Left lobe of liver (tissue), 2 donors: ENCODE results near the gene TMEM125. TPM values are rescaled to one million over a fixed set of nuclear protein-coding genes. Genes with fewer than 3 reads are reported as not detected.

Source experiments
- ATAC-seq: fragments of 200-7000 bp; cut with Tn5 transposase; one replicate; pipeline ENCODE4 v1.9.1; 2020; ENCODE audit warnings: mild to moderate bottlenecking, moderate library complexity
- DNase-seq: peaks from one replicate; pipeline ENCODE4 v3.0.0-alpha.2; 2020; ENCODE audit warnings: low spot score
- total RNA-seq: library from RNA; stranded (reverse); gene quantifications from one replicate; pipeline ENCODE4 v1.2.1, GENCODE V29; 2021
- donor health status: DM: no; HTN: no; CAD: no; lungs with moderate emphysema.
- donor health status: DM: no; HTN: yes; CAD: no.

The TMEM125 gene
- total RNA-seq, 1 donor from 2014 or later, result 0.45 TPM

DNA sequence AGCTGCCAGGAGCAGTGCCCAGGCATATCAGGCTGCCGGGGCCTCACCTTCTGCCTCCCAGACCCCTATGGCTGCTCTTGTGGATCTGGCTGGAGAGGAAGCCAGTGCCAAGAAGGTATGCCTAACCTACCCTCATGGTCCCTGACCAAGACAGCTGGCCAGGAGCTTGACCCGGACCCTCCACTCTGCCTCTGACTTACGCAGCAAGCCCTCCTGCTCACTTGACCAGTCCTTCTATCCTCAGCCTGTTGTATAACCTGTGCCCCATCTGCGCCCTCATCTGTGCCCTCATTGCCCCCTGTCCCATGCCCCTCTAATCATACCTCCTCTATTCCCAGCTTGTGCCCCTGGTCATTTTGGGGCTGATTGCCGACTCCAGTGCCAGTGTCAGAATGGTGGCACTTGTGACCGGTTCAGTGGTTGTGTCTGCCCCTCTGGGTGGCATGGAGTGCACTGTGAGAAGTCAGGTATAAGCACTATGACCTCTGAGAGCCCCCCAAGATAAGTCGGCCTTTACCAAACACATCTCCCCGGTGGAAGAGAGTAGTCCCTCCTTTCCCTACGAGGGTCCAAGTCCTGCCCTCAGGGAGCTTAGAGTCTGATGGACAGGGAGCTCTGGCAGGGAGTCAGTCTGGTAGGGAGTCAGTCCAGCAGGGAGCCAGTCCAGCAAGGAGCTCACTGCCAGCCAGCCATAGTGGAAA is 37.8 kb downstream of the TMEM125 start:
- ATAC-seq (no peak), DNase-seq (no peak)

DNA sequence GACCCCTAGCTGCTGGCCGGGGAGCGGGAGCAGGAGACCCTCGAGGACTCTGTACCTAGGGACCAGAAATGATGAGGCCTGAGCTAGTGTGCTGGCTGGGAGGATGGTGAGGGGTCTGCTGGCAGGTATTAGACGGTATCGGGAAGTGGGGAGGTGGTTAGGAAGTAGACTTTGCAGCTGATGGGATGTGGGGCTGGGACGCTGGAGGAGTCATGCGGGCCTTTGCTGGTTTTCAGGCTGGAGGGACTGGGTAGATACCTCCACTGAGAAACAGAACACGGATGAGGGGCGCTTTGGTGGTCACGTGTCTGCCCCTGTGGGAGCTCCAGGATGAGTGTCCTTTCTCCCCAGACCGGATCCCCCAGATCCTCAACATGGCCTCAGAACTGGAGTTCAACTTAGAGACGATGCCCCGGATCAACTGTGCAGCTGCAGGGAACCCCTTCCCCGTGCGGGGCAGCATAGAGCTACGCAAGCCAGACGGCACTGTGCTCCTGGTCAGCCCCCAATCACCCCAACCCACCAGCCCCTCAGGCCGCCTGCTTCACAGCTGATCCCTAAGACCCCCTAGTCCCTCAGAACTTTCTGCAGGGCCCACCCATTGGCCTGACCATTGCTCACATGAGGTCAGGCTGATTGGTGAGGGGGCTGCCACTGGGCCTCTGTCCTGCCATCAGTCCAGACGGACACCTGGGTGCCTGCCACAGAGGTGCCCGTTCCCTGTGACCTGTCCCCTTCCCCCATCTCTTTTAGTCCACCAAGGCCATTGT is 39.0 kb downstream of the TMEM125 start:
- ATAC-seq, result no peak
- DNase-seq, result no peak

DNA sequence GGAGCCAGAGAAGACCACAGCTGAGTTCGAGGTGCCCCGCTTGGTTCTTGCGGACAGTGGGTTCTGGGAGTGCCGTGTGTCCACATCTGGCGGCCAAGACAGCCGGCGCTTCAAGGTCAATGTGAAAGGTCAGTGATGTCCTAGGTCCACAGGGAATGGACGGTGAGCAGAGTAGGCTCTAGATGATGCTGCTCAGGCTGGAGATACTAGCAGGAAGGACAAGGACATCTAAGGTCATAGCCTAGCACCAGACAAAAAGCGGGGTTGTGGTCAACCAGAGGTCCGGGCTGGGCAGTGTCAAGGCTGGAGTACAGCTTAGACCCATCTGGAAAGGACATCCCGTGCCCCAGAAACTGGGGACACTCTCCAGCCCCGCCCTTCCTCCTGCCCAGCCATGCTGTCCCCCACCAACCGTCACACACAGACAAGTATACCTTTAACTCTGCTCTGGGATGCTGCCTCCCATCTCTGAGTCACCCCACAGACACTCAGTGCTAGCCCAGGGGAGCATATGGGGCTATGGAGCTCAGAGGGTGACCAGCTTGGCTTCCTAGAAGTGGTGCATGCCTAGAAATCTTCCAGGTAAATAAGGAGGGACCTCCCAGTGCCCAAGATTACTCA is 39.7 kb downstream of the TMEM125 start:
- DNase-seq (no peak), ATAC-seq (no peak)

DNA sequence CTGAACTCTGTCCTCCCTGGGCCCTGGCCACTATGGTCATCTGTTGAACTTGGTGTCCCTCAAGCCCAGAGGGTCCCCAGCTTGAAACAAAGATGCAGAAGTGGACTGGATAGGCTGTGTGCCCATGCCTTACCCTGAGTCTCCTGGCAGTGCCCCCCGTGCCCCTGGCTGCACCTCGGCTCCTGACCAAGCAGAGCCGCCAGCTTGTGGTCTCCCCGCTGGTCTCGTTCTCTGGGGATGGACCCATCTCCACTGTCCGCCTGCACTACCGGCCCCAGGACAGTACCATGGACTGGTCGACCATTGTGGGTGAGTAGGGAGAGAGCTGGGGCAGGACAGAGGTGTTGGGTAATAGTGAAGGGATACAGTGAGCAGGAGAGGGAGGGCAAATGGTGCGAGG is 41.7 kb downstream of the TMEM125 start:
- ATAC-seq (no peak), DNase-seq (no peak)

DNA sequence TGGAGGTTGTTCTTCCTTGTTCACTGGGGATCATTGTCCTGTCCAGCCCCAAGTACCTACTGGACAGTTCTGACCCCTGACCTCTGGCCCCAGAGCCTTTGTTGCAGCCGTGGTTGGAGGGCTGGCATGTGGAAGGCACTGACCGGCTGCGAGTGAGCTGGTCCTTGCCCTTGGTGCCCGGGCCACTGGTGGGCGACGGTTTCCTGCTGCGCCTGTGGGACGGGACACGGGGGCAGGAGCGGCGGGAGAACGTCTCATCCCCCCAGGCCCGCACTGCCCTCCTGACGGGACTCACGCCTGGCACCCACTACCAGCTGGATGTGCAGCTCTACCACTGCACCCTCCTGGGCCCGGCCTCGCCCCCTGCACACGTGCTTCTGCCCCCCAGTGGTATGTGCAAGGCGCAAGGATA is 42.4 kb downstream of the TMEM125 start:
- DNase-seq (peak; percentile 62), ATAC-seq (peak; percentile 61)

DNA sequence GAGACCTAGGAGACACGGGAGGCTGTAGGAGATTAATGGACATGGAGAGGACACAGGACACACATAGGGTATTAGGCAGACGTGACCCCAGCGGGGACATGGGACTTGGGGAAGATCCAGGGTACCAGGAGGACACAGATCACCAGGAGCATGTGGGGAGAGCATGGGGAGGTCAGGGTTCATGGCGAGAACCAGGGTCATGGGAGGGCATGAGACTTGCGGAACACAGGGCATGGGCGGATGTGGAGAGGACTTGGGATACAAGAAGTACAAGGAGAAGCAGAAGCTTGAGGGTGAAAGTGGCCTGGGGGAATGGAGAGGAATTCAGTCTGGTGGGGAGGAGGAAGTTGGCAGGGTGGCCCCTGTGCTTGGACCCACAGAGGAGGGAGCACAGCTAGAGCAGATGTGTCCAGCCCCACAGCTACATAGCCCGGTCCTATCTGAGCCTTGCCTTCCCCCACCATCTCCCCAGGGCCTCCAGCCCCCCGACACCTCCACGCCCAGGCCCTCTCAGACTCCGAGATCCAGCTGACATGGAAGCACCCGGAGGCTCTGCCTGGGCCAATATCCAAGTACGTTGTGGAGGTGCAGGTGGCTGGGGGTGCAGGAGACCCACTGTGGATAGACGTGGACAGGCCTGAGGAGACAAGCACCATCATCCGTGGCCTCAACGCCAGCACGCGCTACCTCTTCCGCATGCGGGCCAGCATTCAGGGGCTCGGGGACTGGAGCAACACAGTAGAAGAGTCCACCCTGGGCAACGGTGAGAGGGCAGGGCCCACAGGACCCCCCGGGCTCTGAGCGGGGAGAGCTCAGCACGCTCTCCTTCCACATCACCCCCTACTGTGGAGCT is 43.1 kb downstream of the TMEM125 start:
- peak; percentile 84 for ATAC-seq

DNA sequence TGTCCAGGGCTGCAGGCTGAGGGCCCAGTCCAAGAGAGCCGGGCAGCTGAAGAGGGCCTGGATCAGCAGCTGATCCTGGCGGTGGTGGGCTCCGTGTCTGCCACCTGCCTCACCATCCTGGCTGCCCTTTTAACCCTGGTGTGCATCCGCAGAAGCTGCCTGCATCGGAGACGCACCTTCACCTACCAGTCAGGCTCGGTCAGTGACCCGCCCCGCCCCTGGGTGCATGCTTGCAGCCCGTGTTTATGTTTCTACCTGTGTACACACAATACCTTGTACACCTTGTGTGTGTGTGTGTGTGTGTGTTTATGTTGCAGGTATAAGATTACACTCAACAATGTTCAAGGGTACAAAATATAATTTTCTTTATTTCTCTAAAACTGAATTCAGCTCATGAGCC is 44.0 kb downstream of the TMEM125 start:
- ATAC-seq, result peak; percentile 73
- DNase-seq, result peak; percentile 90

More for the DNA sequence above, 43.1 kb downstream of the TMEM125 start:
- DNase-seq, result peak; percentile 93

DNA sequence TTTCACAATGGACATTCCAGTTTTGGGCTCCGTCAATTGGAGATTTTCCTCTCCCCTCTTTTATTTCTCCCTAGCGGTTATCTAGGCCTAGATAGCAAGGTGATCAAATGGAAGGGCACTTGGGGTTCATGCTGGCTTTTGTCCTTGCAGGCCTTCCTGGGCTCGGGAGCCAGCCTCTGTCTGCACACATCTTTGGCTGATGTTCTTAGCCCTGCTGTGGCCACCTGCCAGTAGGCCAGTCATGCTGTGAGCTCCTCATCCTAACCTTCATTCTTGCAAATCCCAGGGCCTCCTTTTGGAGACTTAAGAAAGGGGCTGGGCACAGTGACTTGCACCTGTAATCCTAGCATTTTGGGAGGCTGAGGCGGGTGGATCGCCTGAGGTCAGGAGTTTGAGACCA is 44.5 kb downstream of the TMEM125 start:
- DNase-seq (no peak), ATAC-seq (no peak)

DNA sequence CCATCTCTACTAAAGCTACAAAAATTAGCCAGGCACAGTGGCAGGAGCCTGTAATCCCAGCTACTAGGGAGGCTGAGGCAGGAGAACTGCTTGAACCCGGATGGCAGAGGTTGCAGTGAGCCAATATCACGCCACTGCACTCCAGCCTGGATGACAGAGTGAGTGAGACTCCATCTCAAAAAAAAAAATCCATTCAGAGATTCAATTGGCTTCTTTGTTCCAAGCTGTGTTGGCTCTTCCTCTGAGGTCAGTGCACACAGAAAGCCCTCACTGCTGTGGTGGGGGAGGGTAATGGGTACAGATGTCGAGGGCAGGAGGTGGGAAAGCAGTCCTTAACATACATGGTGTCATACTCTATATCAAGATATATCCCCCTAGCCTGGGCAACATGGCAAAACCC is 45.7 kb downstream of the TMEM125 start:
- ATAC-seq (no peak), DNase-seq (no peak)

DNA sequence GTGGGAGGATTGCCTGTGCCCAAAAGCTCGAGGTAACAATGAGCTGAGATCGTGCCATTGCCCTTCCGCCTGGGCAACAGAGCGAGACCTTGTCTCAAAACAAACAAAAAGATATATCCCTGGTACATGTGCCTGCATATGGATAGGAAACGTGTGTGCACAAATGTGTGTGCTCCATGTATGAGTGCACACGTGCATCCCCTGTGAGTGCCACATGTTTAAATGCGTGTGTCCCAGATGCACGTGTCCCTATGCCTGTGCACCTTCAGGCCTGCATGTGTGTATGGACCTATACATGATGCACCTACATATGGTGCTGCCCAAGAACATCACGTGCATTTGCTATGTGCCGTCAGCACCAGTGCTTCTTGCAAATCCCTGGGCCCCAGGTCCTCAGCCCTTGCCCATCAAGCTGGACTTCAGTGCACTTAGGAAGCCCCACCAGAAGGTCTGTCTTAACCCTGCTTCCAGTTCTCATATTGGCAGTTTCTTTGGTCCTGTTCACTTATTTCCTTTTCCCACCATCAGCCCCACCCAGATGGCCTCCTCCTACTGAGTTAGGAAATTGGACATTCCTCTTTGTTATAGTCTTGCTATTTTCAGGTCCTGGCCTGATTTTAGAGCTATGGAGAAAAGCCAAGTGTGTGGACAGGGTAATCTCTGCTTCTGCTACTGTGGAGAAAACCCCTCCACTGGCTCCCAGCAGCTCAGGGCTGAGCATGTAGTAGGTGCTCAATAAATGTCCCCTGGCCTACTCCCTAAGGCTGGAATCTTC is 46.4 kb downstream of the TMEM125 start:
- no peak for DNase-seq
- no peak for ATAC-seq

DNA sequence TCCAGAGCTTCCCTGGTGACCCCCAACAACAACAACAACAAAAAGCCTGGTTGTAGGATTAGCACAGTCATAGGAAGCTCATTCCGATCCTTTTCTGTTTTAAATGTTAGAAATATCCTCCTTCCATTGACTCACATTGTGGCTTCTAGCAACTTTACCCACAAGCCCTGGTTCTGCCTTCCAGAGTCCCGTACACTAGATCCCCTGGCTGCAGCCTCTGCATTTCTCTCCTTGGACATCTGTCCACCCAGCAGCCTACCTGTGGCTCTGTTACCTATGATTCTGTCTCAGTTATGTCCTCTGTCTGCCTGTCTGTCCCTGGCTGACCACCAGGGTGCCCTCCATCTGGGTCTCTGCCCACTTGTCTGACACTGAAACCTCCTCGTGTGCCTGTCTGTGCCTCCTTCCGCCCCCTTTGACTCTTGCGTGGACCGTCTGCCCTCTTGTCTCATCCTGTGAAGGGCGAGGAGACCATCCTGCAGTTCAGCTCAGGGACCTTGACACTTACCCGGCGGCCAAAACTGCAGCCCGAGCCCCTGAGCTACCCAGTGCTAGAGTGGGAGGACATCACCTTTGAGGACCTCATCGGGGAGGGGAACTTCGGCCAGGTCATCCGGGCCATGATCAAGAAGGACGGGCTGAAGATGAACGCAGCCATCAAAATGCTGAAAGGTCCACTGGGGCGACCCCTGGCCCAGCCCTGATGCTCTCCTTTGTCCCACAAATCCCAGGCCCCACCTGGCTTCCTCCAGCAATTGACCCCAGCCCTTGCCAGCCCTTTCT is 47.1 kb downstream of the TMEM125 start:
- no peak for ATAC-seq
- no peak for DNase-seq

DNA sequence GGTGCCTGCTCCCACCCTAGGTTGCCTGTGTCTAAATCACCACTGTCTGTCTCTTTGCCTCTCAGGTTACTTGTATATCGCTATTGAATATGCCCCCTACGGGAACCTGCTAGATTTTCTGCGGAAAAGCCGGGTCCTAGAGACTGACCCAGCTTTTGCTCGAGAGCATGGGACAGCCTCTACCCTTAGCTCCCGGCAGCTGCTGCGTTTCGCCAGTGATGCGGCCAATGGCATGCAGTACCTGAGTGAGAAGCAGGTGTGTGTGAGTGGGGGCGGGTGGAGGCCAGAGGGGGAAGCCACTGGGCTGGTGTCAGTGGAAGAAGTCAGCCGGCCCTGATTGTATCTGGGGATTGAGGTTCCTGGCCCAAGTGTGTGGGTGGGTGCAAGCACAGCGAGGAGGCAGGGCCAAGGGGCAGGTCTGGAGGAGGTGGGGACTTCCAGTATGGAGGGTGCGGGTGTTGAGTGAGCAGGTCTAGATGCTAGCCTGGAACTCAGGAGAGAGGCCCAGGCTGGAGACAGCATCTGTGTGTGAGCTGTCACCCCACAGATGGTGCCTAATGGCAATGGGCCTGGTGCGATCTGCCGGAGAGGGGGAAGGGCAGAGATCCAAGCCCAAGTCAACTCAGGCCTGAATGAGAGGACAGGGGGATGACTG is 48.2 kb downstream of the TMEM125 start:
- ATAC-seq (no peak), DNase-seq (no peak)

DNA sequence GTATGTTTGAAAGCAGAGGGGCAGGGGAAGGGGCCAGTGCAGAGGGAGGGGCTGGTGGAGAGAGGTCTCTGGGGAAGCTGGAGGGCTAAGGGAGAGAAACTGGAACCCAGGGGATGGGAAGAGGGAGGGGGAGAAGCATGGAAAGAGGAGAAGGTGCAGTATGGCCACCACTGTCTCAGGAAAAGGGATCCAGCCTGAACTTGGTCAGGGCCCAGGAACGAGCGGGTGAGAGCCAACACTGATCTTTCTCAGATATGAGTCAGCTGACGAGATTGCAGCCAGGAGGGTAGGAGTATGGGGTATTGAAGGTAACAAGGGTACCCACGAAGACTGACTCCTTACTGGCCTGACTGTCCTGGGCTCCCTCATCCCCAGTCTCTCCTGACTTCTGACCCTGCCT is 49.0 kb downstream of the TMEM125 start:
- DNase-seq (no peak), ATAC-seq (no peak)

DNA sequence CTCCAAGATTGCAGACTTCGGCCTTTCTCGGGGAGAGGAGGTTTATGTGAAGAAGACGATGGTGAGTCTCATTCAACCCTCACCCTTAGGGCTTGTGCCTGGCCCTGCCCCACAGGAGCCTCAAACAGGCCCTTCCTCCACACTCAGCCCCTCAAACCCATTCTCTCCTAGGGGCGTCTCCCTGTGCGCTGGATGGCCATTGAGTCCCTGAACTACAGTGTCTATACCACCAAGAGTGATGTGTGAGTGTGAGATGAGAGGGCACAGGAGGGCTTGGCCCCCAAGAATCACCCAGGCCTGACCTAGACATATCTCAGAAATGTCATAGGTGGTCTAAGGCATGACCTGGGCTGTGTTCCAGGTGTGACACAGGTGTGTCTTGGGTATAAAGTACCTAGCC is 49.5 kb downstream of the TMEM125 start:
- DNase-seq, result no peak
- ATAC-seq, result no peak

DNA sequence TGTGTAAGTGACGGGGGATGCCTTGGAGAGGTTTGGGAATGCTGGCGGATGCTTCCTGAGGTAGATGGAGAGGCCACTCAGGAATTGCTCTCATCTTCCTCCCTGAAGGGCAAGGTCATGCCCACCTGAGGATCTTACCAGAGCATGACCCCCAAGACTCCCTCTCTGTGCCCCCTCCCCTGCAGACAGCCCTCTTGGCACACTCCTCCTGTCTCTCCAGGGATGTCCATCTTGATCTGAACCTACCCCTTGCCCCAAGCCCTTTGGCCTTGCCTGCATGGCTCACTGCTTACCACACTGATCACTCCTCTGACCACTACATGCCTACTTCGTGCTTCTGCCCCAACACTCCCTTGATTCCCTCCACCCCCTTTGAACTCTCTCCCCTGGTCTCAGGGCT is 50.0 kb downstream of the TMEM125 start:
- ATAC-seq (no peak), DNase-seq (no peak)

DNA sequence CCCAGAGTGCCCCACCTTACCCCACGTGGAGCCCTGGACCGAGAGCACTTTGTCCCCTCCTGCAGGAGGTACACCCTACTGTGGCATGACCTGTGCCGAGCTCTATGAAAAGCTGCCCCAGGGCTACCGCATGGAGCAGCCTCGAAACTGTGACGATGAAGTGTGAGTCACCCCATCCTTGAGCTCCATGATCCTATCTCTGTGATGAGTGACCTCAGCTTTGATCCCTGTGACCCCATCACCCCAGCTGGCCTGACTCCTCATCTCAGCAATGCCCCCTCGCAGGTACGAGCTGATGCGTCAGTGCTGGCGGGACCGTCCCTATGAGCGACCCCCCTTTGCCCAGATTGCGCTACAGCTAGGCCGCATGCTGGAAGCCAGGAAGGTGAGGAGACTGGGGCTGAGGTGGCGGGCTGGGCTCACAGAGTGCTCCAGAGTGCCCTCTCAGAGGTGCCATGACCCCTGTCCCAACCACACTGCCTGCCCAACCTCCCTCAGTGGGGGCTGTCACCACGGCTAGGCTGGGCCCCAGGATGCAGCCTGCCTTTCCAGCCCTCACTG is 51.6 kb downstream of the TMEM125 start:
- ATAC-seq (no peak), DNase-seq (no peak)

DNA sequence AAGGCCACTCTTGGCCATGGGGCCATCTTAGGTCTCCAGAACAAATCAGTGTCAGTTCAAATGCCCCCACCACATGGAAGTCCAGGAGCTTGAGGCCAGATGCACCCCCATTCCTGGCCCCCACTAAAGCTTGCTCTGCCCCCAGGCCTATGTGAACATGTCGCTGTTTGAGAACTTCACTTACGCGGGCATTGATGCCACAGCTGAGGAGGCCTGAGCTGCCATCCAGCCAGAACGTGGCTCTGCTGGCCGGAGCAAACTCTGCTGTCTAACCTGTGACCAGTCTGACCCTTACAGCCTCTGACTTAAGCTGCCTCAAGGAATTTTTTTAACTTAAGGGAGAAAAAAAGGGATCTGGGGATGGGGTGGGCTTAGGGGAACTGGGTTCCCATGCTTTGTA is 52.7 kb downstream of the TMEM125 start:
- DNase-seq (no peak), ATAC-seq (no peak)
